Retina (tissue), 1 donor: Measurements from ENCODE around the gene EPHX1.

ENCODE experiments used
- DNase-seq: peaks from one replicate; pipeline ENCODE4 v3.0.0-alpha.2; 2016

The EPHX1 gene

DNA sequence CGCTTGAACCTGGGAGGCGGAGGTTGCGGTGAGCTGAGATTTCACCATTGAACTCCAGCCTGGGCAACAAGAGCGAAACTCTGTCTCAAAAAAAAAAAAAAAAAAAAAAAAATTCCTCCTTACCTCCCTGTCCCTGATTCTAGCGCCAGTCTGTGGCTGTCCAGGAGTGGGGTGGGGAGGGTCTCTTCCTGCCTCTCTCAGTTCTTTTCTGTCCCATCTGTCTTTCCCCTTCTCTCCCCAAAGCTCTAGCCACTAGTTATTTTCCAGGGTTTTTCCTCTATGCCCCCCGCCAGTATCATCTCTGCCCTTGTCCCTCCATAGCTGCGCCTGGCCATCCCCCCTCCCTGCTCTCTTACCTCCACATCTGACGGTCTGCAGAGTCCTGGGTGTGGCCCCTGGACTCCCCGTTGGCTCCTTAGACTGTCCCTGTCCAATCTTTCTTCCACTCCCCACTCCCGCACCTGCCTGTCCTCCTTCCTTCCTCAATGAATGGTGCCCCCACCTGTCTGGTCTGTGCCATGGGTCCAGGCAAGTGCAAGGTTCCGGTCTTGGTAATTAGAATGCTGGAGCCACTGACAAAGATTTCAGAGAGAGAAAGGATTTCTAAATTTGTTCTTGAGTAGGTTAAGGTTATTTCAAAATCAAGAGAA is 73.8 kb downstream of the EPHX1 start:
- no peak for DNase-seq

DNA sequence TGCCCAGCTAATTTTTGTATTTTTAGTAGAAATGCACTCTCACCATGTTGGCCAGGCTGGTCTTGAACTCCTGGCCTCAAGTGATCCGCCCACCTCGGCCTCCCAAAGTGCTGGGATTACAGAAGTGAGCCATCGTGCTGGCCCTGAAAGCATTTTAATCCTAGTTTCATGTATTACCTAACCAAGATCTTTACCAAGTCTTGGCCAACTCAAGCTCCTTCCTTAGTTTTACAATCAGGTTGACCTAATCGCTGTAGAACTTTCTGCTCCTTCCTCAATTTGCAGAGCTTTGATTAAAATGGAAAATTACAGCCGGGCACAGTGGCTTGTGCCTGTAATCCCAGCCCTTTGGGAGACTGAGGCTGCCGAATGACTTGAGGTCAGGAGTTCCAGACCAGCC is 75.4 kb downstream of the EPHX1 start:
- no peak for DNase-seq

DNA sequence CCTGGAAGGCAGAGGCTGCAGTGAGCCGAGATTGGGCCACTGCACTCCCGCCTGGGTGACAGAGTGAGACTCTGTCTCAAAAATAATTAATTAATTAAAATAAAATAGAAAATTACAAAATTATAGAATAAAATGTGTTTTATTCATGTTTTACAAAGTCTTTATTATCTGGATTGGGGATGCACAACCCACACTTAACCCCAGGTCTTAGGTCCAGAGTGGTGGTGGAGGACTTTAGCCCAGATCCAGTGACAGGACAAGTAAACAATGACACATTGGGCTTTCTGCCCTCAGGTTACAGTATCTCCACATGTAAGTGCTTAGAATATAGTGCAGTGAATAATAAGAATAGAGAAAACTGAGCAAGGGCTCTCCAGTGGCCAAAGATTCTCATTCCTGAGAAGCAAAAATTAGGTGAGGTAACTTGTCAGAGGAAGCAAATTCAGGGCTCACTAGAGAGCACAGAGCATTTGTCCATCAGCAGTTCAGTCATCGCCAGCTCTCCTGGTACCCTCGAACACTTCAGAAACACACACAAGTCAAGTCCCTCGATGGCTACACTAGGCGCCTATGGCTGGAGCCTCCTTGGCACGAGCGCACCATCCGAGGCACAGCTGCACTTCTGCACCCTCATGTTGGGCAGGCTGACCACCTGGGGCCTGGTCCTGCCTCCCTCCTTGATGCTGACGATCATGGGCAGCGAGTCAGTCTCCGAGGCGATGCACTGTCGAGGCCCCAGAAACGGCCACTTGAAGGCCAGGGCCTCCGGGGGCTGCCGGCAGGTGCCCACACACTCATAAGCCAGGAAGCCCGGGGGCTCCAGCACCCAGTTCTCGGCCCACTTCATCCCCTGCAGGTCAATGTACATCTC is 76.5 kb downstream of the EPHX1 start:
- DNase-seq, result no peak

DNA sequence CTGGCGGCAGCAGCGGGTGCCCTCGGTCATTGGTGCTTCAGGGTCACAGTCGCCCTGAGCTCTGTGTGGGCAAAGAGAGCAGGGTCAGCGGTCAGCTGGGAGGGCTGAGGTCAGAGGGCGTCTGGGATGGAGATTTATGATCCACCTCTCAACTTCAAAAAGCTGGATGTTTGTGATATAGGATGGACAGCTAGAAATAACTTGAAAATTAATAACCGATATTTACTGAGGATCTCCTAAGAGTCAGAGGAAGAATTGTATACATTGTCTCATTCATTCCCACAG is 77.0 kb downstream of the EPHX1 start:
- no peak for DNase-seq

DNA sequence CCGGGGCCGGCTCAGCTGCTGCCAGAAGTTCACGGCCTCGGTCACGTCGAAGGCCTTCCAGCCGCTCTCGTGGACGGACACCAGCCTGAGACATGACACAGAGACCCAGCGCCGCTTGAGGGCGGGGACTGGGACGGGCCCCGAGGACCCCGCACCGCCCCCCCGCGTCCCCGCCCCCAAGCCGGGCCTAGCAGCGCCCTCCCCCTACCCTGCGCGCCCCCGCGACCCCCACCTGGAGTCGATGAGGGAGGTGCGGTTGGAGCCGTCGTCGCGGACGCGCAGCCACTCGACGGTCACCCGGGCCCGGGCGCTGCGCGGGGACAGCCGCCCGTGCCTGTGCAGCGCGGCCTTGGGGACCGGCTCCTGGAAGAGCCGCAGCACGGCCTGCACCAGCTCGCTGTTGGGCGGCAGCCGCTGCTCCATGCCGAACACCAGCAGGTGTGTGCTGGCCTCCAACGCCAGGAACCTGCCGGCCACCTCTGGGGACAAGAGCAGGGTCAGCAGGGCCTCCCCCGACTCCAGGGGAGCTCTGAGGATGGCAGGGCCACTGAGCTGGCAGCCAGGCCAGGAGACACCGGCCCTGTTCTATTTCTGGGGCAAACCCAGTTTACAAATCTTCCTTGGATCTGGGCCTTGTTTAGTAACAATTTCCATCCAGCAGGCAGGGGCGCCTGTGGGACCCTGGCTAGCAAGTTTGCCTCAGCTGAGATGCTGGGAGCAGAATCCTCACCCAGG is 77.8 kb downstream of the EPHX1 start:
- peak; percentile 34 for DNase-seq

DNA sequence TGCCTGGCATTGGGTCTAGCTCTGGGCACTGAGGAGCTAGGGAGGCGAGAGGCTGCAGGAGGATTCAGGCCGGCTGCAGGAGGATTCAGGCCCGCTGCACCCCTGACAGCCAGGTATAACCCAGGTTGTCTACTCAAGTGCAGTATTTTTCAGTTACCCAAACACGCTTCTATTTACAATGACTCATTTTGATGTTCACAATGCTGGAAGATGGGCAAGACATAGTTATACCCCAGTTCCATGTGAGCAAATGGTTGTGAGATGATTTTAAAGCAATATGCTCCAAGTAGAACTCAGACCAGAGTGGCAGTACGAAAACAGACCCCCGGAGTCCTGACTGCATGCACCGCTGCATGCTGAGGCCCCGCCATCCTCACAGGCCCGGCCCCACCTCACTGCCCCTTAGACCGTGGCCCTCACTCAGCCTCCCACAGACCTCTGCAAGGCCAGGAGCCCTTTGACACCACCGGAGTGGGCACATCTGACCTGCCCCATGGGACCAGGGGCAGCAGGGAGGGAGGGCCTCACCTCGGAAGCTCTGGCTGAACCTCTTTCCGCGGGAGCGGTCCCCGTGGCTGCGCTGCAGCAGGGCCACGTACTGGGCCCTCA is 78.5 kb downstream of the EPHX1 start:
- peak; percentile 28 for DNase-seq

DNA sequence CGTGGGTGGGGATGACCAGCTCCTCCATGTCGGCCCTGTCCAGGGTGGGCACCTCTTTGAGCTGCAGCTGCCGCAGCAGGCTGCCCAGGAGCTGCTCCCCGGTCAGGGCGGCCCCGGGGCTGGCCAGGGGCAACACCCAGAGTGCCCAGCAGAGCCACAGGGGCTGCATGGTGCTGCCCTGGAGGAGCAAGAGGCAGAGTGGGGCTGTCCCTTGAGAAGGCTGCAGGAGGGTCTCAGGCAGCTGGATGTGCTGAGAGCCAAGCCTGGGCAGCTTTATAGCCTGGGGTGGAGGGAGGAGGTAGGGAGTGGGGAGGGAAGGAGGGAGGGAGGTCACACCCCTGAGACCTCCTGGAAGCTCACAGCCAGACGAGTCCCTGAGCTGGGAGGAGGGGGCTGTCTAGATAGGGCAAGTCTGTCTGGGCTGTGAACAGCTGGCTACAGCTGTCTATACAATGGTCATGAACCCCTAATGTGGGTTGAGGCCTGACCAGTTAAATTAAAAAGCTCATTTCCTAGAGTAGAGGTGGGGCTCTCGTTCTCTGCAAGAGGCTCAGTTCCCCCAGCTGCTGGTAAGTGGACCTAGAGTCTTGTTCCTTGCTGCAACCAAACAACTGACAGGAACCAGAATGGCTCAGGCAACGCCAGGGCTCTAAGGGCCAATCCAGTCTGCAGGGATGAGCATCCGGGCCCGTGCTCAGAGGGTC is 79.1 kb downstream of the EPHX1 start, which contains the start of gene LEFTY1:
Gene LEFTY1, minus strand, starts transcription at position 249 of the 704 bp plus-strand sequence. Its CDS starts 80 bp downstream, at position 169.
- peak; percentile 30 for DNase-seq

DNA sequence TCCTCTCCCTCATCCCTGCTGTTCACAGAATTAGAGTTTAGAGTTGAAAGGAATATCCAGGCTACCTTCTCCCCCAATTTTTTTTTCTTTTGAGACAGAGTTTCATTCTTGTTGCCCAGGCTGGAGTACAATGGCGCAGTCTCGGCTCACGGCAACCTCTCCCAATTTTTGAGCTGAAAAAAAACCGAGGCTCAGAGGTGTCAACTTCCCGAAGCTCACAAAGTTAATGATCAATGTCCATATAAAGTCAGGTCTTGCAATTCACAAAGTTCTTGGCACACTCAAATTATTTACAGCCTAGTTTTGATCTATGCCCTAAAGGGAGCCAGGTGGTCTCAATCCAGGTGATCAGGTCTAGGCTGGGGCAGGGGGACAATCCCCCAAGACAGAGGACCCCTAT is 79.8 kb downstream of the EPHX1 start:
- no peak for DNase-seq

DNA sequence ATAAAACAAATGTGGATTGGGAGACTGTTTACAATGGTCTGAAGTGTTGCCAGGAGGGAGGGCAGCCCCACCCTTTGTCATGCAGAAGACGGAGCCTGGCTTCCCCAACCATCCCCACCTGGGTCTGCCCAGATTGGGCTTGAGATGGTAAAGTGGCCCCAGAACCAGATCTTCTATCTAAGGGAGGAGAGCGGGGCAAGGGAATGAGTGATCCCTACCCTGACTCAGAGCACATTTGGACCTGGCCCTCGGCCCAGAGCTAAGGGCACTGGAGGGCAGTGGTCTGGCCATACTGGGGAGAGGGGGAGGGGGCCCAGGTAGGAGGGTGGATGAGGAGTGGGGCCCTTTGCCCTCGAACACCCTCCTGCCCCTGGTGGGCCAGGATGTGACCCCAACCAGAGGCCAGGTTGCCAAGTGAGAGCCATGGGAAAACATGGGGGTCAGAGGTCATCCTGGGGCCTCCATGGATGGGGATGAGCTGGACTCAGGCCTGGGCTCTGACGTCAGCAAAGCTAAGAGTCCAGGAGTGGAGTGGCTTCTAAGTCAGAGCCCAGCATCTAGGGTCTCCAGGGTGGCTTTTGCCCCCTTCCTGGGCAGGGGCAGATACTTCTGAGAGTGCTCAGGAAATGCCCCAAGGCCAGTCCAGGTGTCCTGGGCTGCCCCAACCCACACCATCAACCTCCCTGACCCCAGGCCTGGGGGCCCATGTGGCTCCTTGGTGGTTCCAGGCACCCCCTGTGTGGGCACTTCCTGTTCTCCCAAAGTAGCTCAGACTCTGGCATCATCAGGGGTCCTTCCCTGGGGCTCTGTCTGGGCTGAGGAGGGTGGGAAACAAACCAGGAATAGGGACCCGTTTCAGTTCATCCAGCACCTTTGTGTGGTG is 80.7 kb downstream of the EPHX1 start:
- DNase-seq, result no peak

DNA sequence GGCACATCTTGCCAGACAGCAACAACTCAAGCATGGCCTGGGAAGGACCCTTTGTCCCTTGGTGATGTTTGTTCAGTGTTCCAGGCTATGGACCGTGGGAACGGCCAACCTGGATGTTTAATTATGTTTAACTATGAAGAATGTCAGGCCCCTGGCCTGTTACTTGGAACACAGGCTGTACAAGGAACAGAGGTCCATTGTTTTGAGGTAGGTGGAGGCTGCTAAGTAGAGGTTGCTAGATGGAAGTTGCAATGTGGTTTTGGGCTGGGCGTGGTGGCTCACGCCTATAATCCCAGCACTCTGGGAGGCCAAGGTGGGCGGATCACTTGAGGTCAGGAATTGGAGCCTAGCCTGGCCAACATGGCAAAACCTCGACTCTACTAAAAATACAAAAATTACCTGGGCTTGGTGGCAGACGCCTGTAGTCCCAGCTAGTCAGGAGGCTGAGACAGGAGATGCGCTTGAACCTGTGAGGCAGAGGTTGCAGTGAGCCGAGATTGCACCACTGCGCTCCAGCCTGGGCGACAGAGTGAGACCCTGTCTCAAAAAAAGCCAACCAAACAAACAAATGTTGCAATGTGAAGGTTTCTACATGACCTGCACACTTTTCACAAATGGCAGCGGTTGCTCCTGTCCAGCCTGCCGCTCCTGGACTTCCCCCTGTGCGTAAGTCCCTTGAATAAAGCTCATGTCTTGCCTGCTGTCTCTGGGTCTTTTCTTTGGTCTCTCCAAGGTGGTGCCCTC is 81.5 kb downstream of the EPHX1 start:
- no peak for DNase-seq

DNA sequence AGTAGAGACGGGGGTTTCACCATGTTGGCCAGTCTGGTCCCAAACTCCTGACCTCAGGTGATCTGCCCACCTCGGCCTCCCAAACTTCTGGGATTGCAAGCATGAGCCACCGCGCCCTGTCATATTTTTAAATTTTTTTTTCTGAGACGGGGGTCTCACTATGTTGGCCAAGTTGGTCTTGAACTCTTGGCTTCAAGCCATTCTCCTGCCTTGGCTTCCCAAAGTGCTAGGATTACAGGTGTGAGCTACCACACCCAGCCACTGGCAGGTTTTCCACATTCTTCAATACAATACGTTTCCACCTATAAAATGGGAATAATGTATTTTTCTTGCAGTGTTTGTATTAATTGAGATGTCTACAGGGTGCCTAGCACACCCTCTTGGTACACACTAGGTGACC is 82.4 kb downstream of the EPHX1 start:
- DNase-seq, result no peak
